Measurements from ENCODE around the gene TRAPPC3. TPM values are rescaled to one million over a fixed set of nuclear protein-coding genes. Genes with fewer than 3 reads are reported as not detected.
A peak's percentile ranks its signal among the peaks of the same experiment; 100 is the strongest.

TRAPPC3 gene
- polyA plus RNA-seq, 1 donor (not counting 4 experiments of a cell fraction or from before 2014, with no cell fraction given): 173 TPM

- peaks cover 5% of the 10 kb centered on the region for H4K20me1 ChIP-seq (ENCODE audit: control insufficient read depth, extremely low read depth, insufficient read depth, low read length)
- H3K9ac ChIP-seq (ENCODE audit: control insufficient read depth, extremely low read depth, insufficient read depth, low read length): no peak overlapping the region
- peaks cover 9% of the 10 kb centered on the region for H3K4me1 ChIP-seq (ENCODE audit: control insufficient read depth, extremely low read depth, insufficient read depth, low read length)
- TF ChIP-seq, protein P1, sequence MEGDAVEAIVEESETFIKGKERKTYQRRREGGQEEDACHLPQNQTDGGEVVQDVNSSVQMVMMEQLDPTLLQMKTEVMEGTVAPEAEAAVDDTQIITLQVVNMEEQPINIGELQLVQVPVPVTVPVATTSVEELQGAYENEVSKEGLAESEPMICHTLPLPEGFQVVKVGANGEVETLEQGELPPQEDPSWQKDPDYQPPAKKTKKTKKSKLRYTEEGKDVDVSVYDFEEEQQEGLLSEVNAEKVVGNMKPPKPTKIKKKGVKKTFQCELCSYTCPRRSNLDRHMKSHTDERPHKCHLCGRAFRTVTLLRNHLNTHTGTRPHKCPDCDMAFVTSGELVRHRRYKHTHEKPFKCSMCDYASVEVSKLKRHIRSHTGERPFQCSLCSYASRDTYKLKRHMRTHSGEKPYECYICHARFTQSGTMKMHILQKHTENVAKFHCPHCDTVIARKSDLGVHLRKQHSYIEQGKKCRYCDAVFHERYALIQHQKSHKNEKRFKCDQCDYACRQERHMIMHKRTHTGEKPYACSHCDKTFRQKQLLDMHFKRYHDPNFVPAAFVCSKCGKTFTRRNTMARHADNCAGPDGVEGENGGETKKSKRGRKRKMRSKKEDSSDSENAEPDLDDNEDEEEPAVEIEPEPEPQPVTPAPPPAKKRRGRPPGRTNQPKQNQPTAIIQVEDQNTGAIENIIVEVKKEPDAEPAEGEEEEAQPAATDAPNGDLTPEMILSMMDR (optimal IDR thresholded peaks at IDR 0.05 in 1 of 3, IDR thresholded peaks at IDR 0.05 in 1 of 3, conservative IDR thresholded peaks at IDR 0.05 in 1 of 3; ENCODE audit: extremely low read depth in 1 of 3, insufficient read depth in 2 of 3, low read length in 3 of 3): no peak
- no peak for TF ChIP-seq EZH2 (IDR thresholded peaks at IDR 0.05; ENCODE audit: low read length)
- H3K79me2 ChIP-seq (ENCODE audit: control insufficient read depth, insufficient read depth, low read length): peaks cover 4% of the 10 kb centered on the region
- H3K4me3 ChIP-seq (ENCODE audit: control insufficient read depth in 2 of 3, extremely low read depth in 1 of 3, insufficient read depth in 2 of 3, low read depth in 1 of 3, low read length in 3 of 3): no peak overlapping the region
- peaks cover 27 to 32% of the 10 kb centered on the region in 2 experiments for H3K36me3 ChIP-seq (ENCODE audit: control insufficient read depth in 2 of 2, extremely low read depth in 1 of 2, insufficient read depth in 2 of 2, low read length in 2 of 2)
- H3K9me3 ChIP-seq (ENCODE audit: control insufficient read depth, low read depth, low read length): no peaks in the 10 kb centered on the region
- FAIRE-seq (no peak), DNase-seq (ENCODE audit: low read depth, low spot score) (no peak)
- dilution Hi-C loops (cut with MboI; ENCODE audit: extremely low pct_ligation_motif_present, low sequenced_read_pairs): no loop called here
- no peaks in the 10 kb centered on the region for H3K27me3 ChIP-seq (ENCODE audit: control insufficient read depth, extremely low read depth, insufficient read depth, low read length)
- H2AFZ ChIP-seq (ENCODE audit: control insufficient read depth, low read length): no peak overlapping the region
- H3K9me1 ChIP-seq (ENCODE audit: control insufficient read depth, extremely low read depth, insufficient read depth, low read length): no peaks in the 10 kb centered on the region
- no peak overlapping the region for H3K4me2 ChIP-seq (ENCODE audit: control insufficient read depth, extremely low read depth, insufficient read depth, low read depth, low read length)
- no peak overlapping the region for H3K27ac ChIP-seq (ENCODE audit: control insufficient read depth, insufficient read depth, low read length)
These were observed 33.4 kb upstream of the TRAPPC3 start for GRCh38 chr1:36182734-36183133.

GRCh38 chr1:36179220-36179600 lies 29.9 kb upstream of the TRAPPC3 start:
- no peak for DNase-seq (ENCODE audit: low read depth, low spot score)
- dilution Hi-C loops (cut with MboI; ENCODE audit: extremely low pct_ligation_motif_present, low sequenced_read_pairs): no loop called here
- Histone ChIP-seq H3K9ac (ENCODE audit: control insufficient read depth, extremely low read depth, insufficient read depth, low read length) (no peak overlapping the region), H3K79me2 (ENCODE audit: control insufficient read depth, insufficient read depth, low read length) (peaks cover 32% of the 10 kb centered on the region), H3K27me3 (ENCODE audit: control insufficient read depth, extremely low read depth, insufficient read depth, low read length) (no peaks in the 10 kb centered on the region), H3K27ac (ENCODE audit: control insufficient read depth, insufficient read depth, low read length) (peak overlapping the region; percentile 14), H2AFZ (ENCODE audit: control insufficient read depth, low read length) (no peak overlapping the region), H3K9me1 (ENCODE audit: control insufficient read depth, extremely low read depth, insufficient read depth, low read length) (no peaks in the 10 kb centered on the region), H3K9me3 (ENCODE audit: control insufficient read depth, low read depth, low read length) (no peaks in the 10 kb centered on the region), H3K4me3 (ENCODE audit: control insufficient read depth in 2 of 3, extremely low read depth in 1 of 3, insufficient read depth in 2 of 3, low read depth in 1 of 3, low read length in 3 of 3) (no peak overlapping the region), H4K20me1 (ENCODE audit: control insufficient read depth, extremely low read depth, insufficient read depth, low read length) (peaks cover 11% of the 10 kb centered on the region), H3K36me3 (ENCODE audit: control insufficient read depth in 2 of 2, extremely low read depth in 1 of 2, insufficient read depth in 2 of 2, low read length in 2 of 2) (peaks cover 46 to 58% of the 10 kb centered on the region in 2 experiments), H3K4me2 (ENCODE audit: control insufficient read depth, extremely low read depth, insufficient read depth, low read depth, low read length) (no peak overlapping the region), H3K4me1 (ENCODE audit: control insufficient read depth, extremely low read depth, insufficient read depth, low read length) (peaks cover 13% of the 10 kb centered on the region)
- TF ChIP-seq EZH2 (IDR thresholded peaks at IDR 0.05; ENCODE audit: low read length): no peak
- TF ChIP-seq, protein P1 (optimal IDR thresholded peaks at IDR 0.05 in 1 of 3, IDR thresholded peaks at IDR 0.05 in 1 of 3, conservative IDR thresholded peaks at IDR 0.05 in 1 of 3; ENCODE audit: extremely low read depth in 1 of 3, insufficient read depth in 2 of 3, low read length in 3 of 3): no peak
- FAIRE-seq: no peak

All from keratinocyte (primary cell).